HCT116 (cell line): ENCODE results near the gene GPI. TPM values are rescaled to one million over a fixed set of nuclear protein-coding genes. Genes with fewer than 3 reads are reported as not detected.

Experiments
- ATAC-seq: fragments of 200-7000 bp; cut with Tn5 transposase; 2 replicates; pipeline ENCODE4 v1.9.1; 2020; ENCODE audit warnings: mild to moderate bottlenecking, moderate library complexity
- BruUV-seq: library from RNA; stranded (reverse); fragments of 400-500 nt; replicated peaks from 2 replicates; lab custom pipeline; 2021; lab: Mats Ljungman, UMichigan
- CTCF ChIA-PET: fragments of 300-600 bp; sonication (Branson Sonifier 250); formaldehyde crosslinking; loops from one replicate; lab custom pipeline; 2021; ENCODE audit warnings: antibody characterized with exemption; lab: Charles Lee
- POLR2A ChIA-PET: fragments of 300-600, 350-600 bp; sonication (Branson Sonifier 250); formaldehyde crosslinking; loops from one replicate; lab custom pipeline; 2021; ENCODE audit warnings: antibody characterized with exemption; lab: Charles Lee
- RAD21 ChIA-PET, 2 experiments: fragments of 300-600 bp; sonication (Branson Sonifier 250); formaldehyde crosslinking; loops; one replicate each; lab custom pipeline; 2023; ENCODE audit warnings: low total read pairs in 2 of 2; ENCODE audit not compliant: uncharacterized antibody in 2 of 2, unreplicated experiment in 2 of 2, low non-redundant PET in 1 of 2; lab: Charles Lee
- DNase-seq: peaks from one replicate; pipeline ENCODE4 v3.0.0-alpha.2; 2010; ENCODE audit warnings: low read depth, low spot score
- H2AFZ ChIP-seq: fragments of 200-600 bp; shearing (Covaris generic), sonication (generic); 2 replicates; pipeline ENCODE4 v1.6.1; 2017; ENCODE audit warnings: low read depth, mixed run types, mixed read lengths, antibody characterized with exemption, low read length; ENCODE audit not compliant: poor library complexity, severe bottlenecking
- H3K27ac ChIP-seq: 2 replicates; pipeline ENCODE4 v1.5.1; 2012; ENCODE audit warnings: low read depth, low read length
- H3K27me3 ChIP-seq: fragments of 200-600 bp; sonication (generic); 2 replicates; pipeline ENCODE4 v1.6.1; 2016; ENCODE audit warnings: mixed run types, low read length, mixed read lengths; ENCODE audit not compliant: insufficient read depth
- H3K36me3 ChIP-seq, 2 experiments: fragments of 200-500 bp in 1 of 2; fragments of 200-600 bp in 1 of 2; sonication (Bioruptor generic) in 1 of 2; sonication (generic) in 1 of 2; 2 replicates each; pipeline versions ENCODE4 v1.5.1 to v1.6.1; 2014 to 2016; ENCODE audit warnings: low read length in 2 of 2, inconsistent platforms in 1 of 2, mixed read lengths in 1 of 2, mixed run types in 1 of 2; ENCODE audit not compliant: insufficient read depth in 2 of 2, control insufficient read depth in 1 of 2
- H3K4me1 ChIP-seq, 2 experiments: fragments of 200-600 bp in 1 of 2; sonication (generic) in 1 of 2; 2 replicates each; pipeline versions ENCODE4 v1.5.1 to v1.6.1; 2012 to 2017; ENCODE audit warnings: low read length in 2 of 2, inconsistent platforms in 1 of 2, mild to moderate bottlenecking in 1 of 2, mixed read lengths in 1 of 2, mixed run types in 1 of 2, moderate library complexity in 1 of 2; ENCODE audit not compliant: insufficient read depth in 2 of 2, control insufficient read depth in 1 of 2
- H3K4me2 ChIP-seq: fragments of 200-600 bp; sonication (generic); 2 replicates; pipeline ENCODE4 v1.6.1; 2017; ENCODE audit warnings: mixed run types, low read length, mixed read lengths
- H3K4me3 ChIP-seq, 2 experiments: fragments of 200-600 bp in 1 of 2; sonication (generic) in 1 of 2; replicated peaks in 1 of 2; 2 replicates each; pipeline ENCODE4 v1.5.1; 2011 to 2016; ENCODE audit warnings: low read length in 2 of 2, control low read depth in 1 of 2, low read depth in 1 of 2, mild to moderate bottlenecking in 1 of 2, mixed read lengths in 1 of 2, mixed run types in 1 of 2
- H3K79me2 ChIP-seq: fragments of 200-600 bp; sonication (generic); 2 replicates; pipeline ENCODE4 v1.6.1; 2017; ENCODE audit warnings: mild to moderate bottlenecking, mixed run types, low read length, moderate library complexity, mixed read lengths; ENCODE audit not compliant: insufficient read depth
- H3K9ac ChIP-seq: fragments of 200-600 bp; sonication (generic); 2 replicates; pipeline ENCODE4 v1.6.1; 2016; ENCODE audit warnings: low read length, mixed read lengths
- H3K9me2 ChIP-seq: fragments of 200-600 bp; sonication (generic), shearing (Covaris generic); 2 replicates; pipeline ENCODE4 v1.6.1; 2017; ENCODE audit warnings: mixed run types, mild to moderate bottlenecking, moderate library complexity; ENCODE audit not compliant: insufficient read depth
- H3K9me3 ChIP-seq, 2 experiments: fragments of 200-500 bp in 1 of 2; fragments of 200-600 bp in 1 of 2; sonication (Bioruptor generic) in 1 of 2; sonication (generic) in 1 of 2; 2 replicates each; pipeline ENCODE4 v1.6.1; 2014 to 2017; ENCODE audit warnings: low read length in 2 of 2, mixed read lengths in 2 of 2, inconsistent platforms in 1 of 2, low read depth in 1 of 2, mild to moderate bottlenecking in 1 of 2, mixed run types in 1 of 2, moderate library complexity in 1 of 2; ENCODE audit not compliant: control insufficient read depth in 1 of 2, insufficient read depth in 1 of 2
- H4K20me1 ChIP-seq: fragments of 200-600 bp; sonication (generic), shearing (Covaris generic); 2 replicates; pipeline ENCODE4 v1.6.1; 2017; ENCODE audit warnings: mixed run types, mild to moderate bottlenecking, moderate library complexity; ENCODE audit not compliant: insufficient read depth
- ATF3 ChIP-seq: IDR thresholded peaks from 2 replicates; pipeline ENCODE4 v1.6.1; 2012
- CTCF ChIP-seq, 3 experiments: fragments of 200-600 bp in 1 of 3; sonication (generic) in 1 of 3; IDR thresholded peaks in 2 of 3; conservative IDR thresholded peaks in 1 of 3; 2 replicates each; pipeline ENCODE4 v1.5.1; 2012 to 2017; ENCODE audit warnings: low read depth in 2 of 3, low read length in 2 of 3, antibody characterized with exemption in 1 of 3, borderline replicate concordance in 1 of 3, control low read depth in 1 of 3, mild to moderate bottlenecking in 1 of 3, mixed read lengths in 1 of 3, mixed run types in 1 of 3, moderate library complexity in 1 of 3; ENCODE audit not compliant: insufficient read depth in 1 of 3
- ELF1 ChIP-seq: IDR thresholded peaks from 2 replicates; pipeline ENCODE4 v1.6.1; 2012; ENCODE audit warnings: low read depth, borderline replicate concordance
- FOSL1 ChIP-seq: IDR thresholded peaks from 2 replicates; pipeline ENCODE4 v1.6.1; 2012; ENCODE audit warnings: low read depth
- JUND ChIP-seq: IDR thresholded peaks from 2 replicates; pipeline ENCODE4 v1.6.1; 2012
- SIN3A ChIP-seq: IDR thresholded peaks from 2 replicates; pipeline ENCODE4 v1.6.1; 2012; ENCODE audit warnings: low read depth
- SP1 ChIP-seq: IDR thresholded peaks from 2 replicates; pipeline ENCODE4 v1.6.1; 2012; ENCODE audit warnings: low read depth
- SRF ChIP-seq: IDR thresholded peaks from 2 replicates; pipeline ENCODE4 v1.6.1; 2012; ENCODE audit warnings: low read depth
- TCF7L2 ChIP-seq: IDR thresholded peaks from 2 replicates; pipeline ENCODE4 v1.7.0; 2011; ENCODE audit warnings: borderline replicate concordance, inconsistent platforms; ENCODE audit not compliant: insufficient read depth, insufficient read length; ENCODE audit errors: extremely low read depth
- ZBTB33 ChIP-seq: IDR thresholded peaks from 2 replicates; pipeline ENCODE4 v1.6.1; 2011; ENCODE audit warnings: mild to moderate bottlenecking, low read length, moderate library complexity; ENCODE audit not compliant: insufficient replicate concordance; ENCODE audit errors: extremely low read depth
- intact Hi-C: fragments of 100-400 bp; cut with micrococcal nuclease; formaldehyde crosslinking; loops from 2 replicates; pipeline ENCODE4 v1.10.0; 2022
- total RNA-seq: library from RNA; stranded (reverse); gene quantifications from one replicate; pipeline ENCODE4 v1.2.1, GENCODE V29; 2021; ENCODE audit not compliant: unreplicated experiment

Gene GPI
- total RNA-seq, 1 experiment from 2014 or later: 787 TPM

GRCh38 chr19:34362679-34363069 lies 2.3 kb upstream of the GPI start (continued):
- no peak for TF ChIP-seq CTCF (IDR thresholded peaks at IDR 0.05 in 2 of 3, conservative IDR thresholded peaks at IDR 0.05 in 1 of 3; ENCODE audit: borderline replicate concordance in 1 of 3, insufficient read depth in 1 of 3, low read depth in 2 of 3, low read length in 2 of 3)

GRCh38 chr19:34363094-34363493 lies 1.9 kb upstream of the GPI start:
- DNase-seq (no peak), ATAC-seq (no peak)
- H2AFZ ChIP-seq: no peak overlapping the region
- ChIA-PET POLR2A (no interaction called here), RAD21 (no interaction called here), CTCF (no interaction called here)
- TF ChIP-seq ATF3: no peak
- no peak for TF ChIP-seq FOSL1
- no peak for TF ChIP-seq SIN3A
- TF ChIP-seq TCF7L2: no peak
- no peak for TF ChIP-seq SRF
- no peak for TF ChIP-seq JUND
- no peak for TF ChIP-seq SP1
- no peak for TF ChIP-seq ZBTB33
- TF ChIP-seq ELF1: no peak
- H3K27me3 ChIP-seq: no peaks in the 10 kb centered on the region
- no peak overlapping the region for H3K4me3 ChIP-seq
- peaks cover 13 to 19% of the 10 kb centered on the region in 2 experiments; a peak in 3 of 4 replicates for H3K36me3 ChIP-seq
- intact Hi-C loops: no loop called here
- no peaks in the 10 kb centered on the region for H3K9me3 ChIP-seq
- H3K27ac ChIP-seq: no peak overlapping the region
- peaks cover 31% of the 10 kb centered on the region for H3K79me2 ChIP-seq
- no peak overlapping the region for H3K9ac ChIP-seq
- H4K20me1 ChIP-seq: no peaks in the 10 kb centered on the region
- H3K9me2 ChIP-seq: no peaks in the 10 kb centered on the region
- no TSS peak for BruUV-seq
- H3K4me1 ChIP-seq: peaks cover 29 to 52% of the 10 kb centered on the region in 2 experiments
- no peak overlapping the region for H3K4me2 ChIP-seq
